ENCODE results near the gene POLR3GL.
"Not testable (repeated sequence)": the region's sequence is repeated elsewhere in the genome, so short reads cannot be mapped to it uniquely, and the experiment has no call there.

POLR3GL gene

GRCh38 chr1:146022403-146023127 lies 58.1 kb downstream of the POLR3GL start:
- no peak overlapping the region for H2BK120ac ChIP-seq (ENCODE audit: insufficient read depth, low read length, poor library complexity)
- no peak overlapping the region for H2AK5ac ChIP-seq (ENCODE audit: low read length)
- H3K27me3 ChIP-seq (ENCODE audit: insufficient read depth, low read length), result peaks cover 13% of the 10 kb centered on the region
- H3K18ac ChIP-seq (ENCODE audit: low read length), result no peak overlapping the region
- H4K8ac ChIP-seq (ENCODE audit: low read depth, low read length), result no peak overlapping the region
- H2AFZ ChIP-seq (ENCODE audit: insufficient read depth, low read length, poor library complexity), result no peak overlapping the region
- no peaks in the 10 kb centered on the region for H3K79me2 ChIP-seq (ENCODE audit: control insufficient read depth, insufficient read depth, low read length, poor library complexity)
- no peak overlapping the region for H4K91ac ChIP-seq (ENCODE audit: low read depth, low read length)
- peaks cover 2% of the 10 kb centered on the region for H3K9me3 ChIP-seq (ENCODE audit: insufficient read depth, low read depth, low read length)
- no peak for DNase-seq
- no peak overlapping the region for H3K14ac ChIP-seq (ENCODE audit: low read length)
- H3K4ac ChIP-seq (ENCODE audit: low read depth, low read length), result no peak overlapping the region
- H2BK5ac ChIP-seq (ENCODE audit: low read depth, low read length, poor library complexity), result no peak overlapping the region
- no peak overlapping the region for H3K4me3 ChIP-seq (ENCODE audit: low read depth, low read length)
- H3K4me2 ChIP-seq (ENCODE audit: low read length), result no peak overlapping the region
- H4K12ac ChIP-seq (ENCODE audit: low read depth, low read length), result no peak overlapping the region
- H3K9ac ChIP-seq (ENCODE audit: low read length), result no peak overlapping the region
- H3K36me3 ChIP-seq (ENCODE audit: control insufficient read depth in 1 of 2, insufficient read depth in 2 of 2, low read length in 2 of 2), result no peaks in the 10 kb centered on the region
- no peak overlapping the region for H3K27ac ChIP-seq (ENCODE audit: low read depth, low read length)
- no peaks in the 10 kb centered on the region for H3K4me1 ChIP-seq (ENCODE audit: control insufficient read depth in 1 of 2, insufficient read depth in 2 of 2, low read length in 2 of 2)
- WGBS (ENCODE audit: extremely low coverage, insufficient coverage, insufficient read length), result no CpG with 5 or more reads among the region's 7 CpGs
- H3K23ac ChIP-seq (ENCODE audit: low read length), result no peak overlapping the region
- no peak overlapping the region for H2BK12ac ChIP-seq (ENCODE audit: low read length)
- H3K79me1 ChIP-seq (ENCODE audit: low read length), result no peaks in the 10 kb centered on the region

GRCh38 chr1:146025787-146026495 lies 61.5 kb downstream of the POLR3GL start:
- not testable (repeated sequence) for H3K4me2 ChIP-seq (ENCODE audit: low read length); H3K9ac ChIP-seq (ENCODE audit: low read length); H3K27me3 ChIP-seq (ENCODE audit: insufficient read depth, low read length); H3K23ac ChIP-seq (ENCODE audit: low read length); H3K4ac ChIP-seq (ENCODE audit: low read depth, low read length); H2BK5ac ChIP-seq (ENCODE audit: low read depth, low read length, poor library complexity); H4K12ac ChIP-seq (ENCODE audit: low read depth, low read length); H2BK120ac ChIP-seq (ENCODE audit: insufficient read depth, low read length, poor library complexity); H3K79me1 ChIP-seq (ENCODE audit: low read length); H4K8ac ChIP-seq (ENCODE audit: low read depth, low read length); H2AFZ ChIP-seq (ENCODE audit: insufficient read depth, low read length, poor library complexity); H3K18ac ChIP-seq (ENCODE audit: low read length); H3K14ac ChIP-seq (ENCODE audit: low read length); H3K79me2 ChIP-seq (ENCODE audit: control insufficient read depth, insufficient read depth, low read length, poor library complexity); H3K36me3 ChIP-seq (ENCODE audit: control insufficient read depth in 1 of 2, insufficient read depth in 2 of 2, low read length in 2 of 2); H4K91ac ChIP-seq (ENCODE audit: low read depth, low read length); H2BK12ac ChIP-seq (ENCODE audit: low read length); H3K27ac ChIP-seq (ENCODE audit: low read depth, low read length); H2AK5ac ChIP-seq (ENCODE audit: low read length); H3K4me3 ChIP-seq (ENCODE audit: low read depth, low read length); DNase-seq; H3K4me1 ChIP-seq (ENCODE audit: control insufficient read depth in 1 of 2, insufficient read depth in 2 of 2, low read length in 2 of 2); H3K9me3 ChIP-seq (ENCODE audit: insufficient read depth, low read depth, low read length)
- no CpG with 5 or more reads among the region's 2 CpGs for WGBS (ENCODE audit: extremely low coverage, insufficient coverage, insufficient read length)

GRCh38 chr1:146026650-146027049 lies 62.2 kb downstream of the POLR3GL start:
- not testable (repeated sequence) for H3K9me3 ChIP-seq (ENCODE audit: insufficient read depth, low read depth, low read length); H3K9ac ChIP-seq (ENCODE audit: low read length); H3K79me2 ChIP-seq (ENCODE audit: control insufficient read depth, insufficient read depth, low read length, poor library complexity); H3K27me3 ChIP-seq (ENCODE audit: insufficient read depth, low read length); H3K36me3 ChIP-seq (ENCODE audit: control insufficient read depth in 1 of 2, insufficient read depth in 2 of 2, low read length in 2 of 2); H3K4me3 ChIP-seq (ENCODE audit: low read depth, low read length); H4K8ac ChIP-seq (ENCODE audit: low read depth, low read length); H2AFZ ChIP-seq (ENCODE audit: insufficient read depth, low read length, poor library complexity); H3K4me1 ChIP-seq (ENCODE audit: control insufficient read depth in 1 of 2, insufficient read depth in 2 of 2, low read length in 2 of 2); H4K91ac ChIP-seq (ENCODE audit: low read depth, low read length); H3K14ac ChIP-seq (ENCODE audit: low read length); H4K12ac ChIP-seq (ENCODE audit: low read depth, low read length); DNase-seq; H3K4me2 ChIP-seq (ENCODE audit: low read length); H2BK12ac ChIP-seq (ENCODE audit: low read length); H2BK120ac ChIP-seq (ENCODE audit: insufficient read depth, low read length, poor library complexity); H3K23ac ChIP-seq (ENCODE audit: low read length); H2BK5ac ChIP-seq (ENCODE audit: low read depth, low read length, poor library complexity); H2AK5ac ChIP-seq (ENCODE audit: low read length); H3K79me1 ChIP-seq (ENCODE audit: low read length); H3K4ac ChIP-seq (ENCODE audit: low read depth, low read length); H3K18ac ChIP-seq (ENCODE audit: low read length); H3K27ac ChIP-seq (ENCODE audit: low read depth, low read length)
- no CpG with 5 or more reads among the region's 1 CpG for WGBS (ENCODE audit: extremely low coverage, insufficient coverage, insufficient read length)
